ENCODE results near the gene RGL1.

The RGL1 gene

DNA sequence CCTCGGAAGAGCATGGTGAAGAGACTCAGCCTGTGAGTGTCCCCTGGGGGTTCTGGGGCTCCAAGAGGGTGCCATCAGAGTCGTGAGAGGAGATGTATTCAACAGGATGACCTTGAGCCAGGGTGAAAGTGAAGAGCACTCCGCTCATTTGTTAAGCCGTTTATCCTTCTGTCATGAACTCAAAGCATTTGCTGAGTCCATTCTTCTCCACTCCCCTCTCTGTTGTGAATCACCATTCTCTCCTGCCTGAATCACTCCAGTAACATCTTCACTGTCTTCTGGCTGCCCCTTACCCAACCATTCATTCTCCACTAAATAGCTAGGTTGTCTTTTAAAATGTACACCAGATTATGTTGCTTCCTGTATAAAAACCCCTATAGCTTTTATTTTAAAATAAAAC lies 102.2 kb downstream of the RGL1 start (continued):
- no peak for TF ChIP-seq CTCF (tag by site-specific recombination; IDR thresholded peaks at IDR 0.05)

DNA sequence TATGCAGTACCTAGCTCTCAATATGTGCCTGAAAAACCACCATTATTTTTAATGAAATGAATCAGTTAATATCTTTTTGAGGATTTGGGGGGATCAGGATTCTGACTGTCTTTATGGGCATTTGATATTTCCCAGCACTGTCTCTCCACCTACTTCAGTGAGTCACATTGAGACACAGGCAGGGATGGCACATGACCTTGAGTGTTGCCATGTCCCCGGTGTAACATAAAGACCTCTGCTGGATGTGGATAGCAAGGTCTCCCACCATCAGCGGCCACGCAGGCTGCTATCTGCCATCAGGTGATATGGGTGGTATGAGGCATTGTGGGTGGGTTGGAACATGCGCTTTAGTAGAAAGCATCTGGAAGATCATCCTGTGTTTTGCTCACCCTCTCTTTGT lies 103.2 kb downstream of the RGL1 start:
- no peaks in the 10 kb centered on the region for H3K4me1 ChIP-seq (ENCODE audit: control insufficient read depth, insufficient read depth, low read length)
- CTCF ChIA-PET = interaction anchor here (1.3 to 2.4 kb wide), 3 partner anchors 24 to 253 kb away, joined by 3 to 9 read pairs (median 4); no protein-coding TSS in a partner anchor

More for the DNA sequence above, 103.2 kb downstream of the RGL1 start:
- Histone ChIP-seq H3K4me3 (ENCODE audit: low read depth, low read length) (no peak overlapping the region), H3K27ac (ENCODE audit: extremely low read depth, low read depth, low read length) (no peak overlapping the region), H3K9me3 (ENCODE audit: control insufficient read depth, insufficient read depth, low read depth, low read length) (no peaks in the 10 kb centered on the region), H3K36me3 (ENCODE audit: control insufficient read depth in 2 of 2, insufficient read depth in 1 of 2, low read length in 2 of 2) (peaks cover 0 to 38% of the 10 kb centered on the region in 2 experiments; a peak in 2 of 3 replicates)
- TF ChIP-seq ZNF132 (tag by site-specific recombination; IDR thresholded peaks at IDR 0.05; ENCODE audit: borderline replicate concordance) = no peak
- TF ChIP-seq ZNF449 (tag by site-specific recombination; IDR thresholded peaks at IDR 0.05) = no peak
- no peak for TF ChIP-seq MEIS1 (CRISPR knock-in tag; IDR thresholded peaks at IDR 0.05; ENCODE audit: borderline replicate concordance)
- TF ChIP-seq ZNF76 (tag by site-specific recombination; IDR thresholded peaks at IDR 0.05; ENCODE audit: borderline replicate concordance, low read depth) = no peak
- TF ChIP-seq SP3 (tag by site-specific recombination; IDR thresholded peaks at IDR 0.05) = no peak
- TF ChIP-seq ZNF16 (tag by site-specific recombination; IDR thresholded peaks at IDR 0.05; ENCODE audit: low read depth) = no peak
- no peak for TF ChIP-seq TRIM28 (IDR thresholded peaks at IDR 0.05; ENCODE audit: borderline replicate concordance, low read length)
- TF ChIP-seq CTCF (tag by site-specific recombination; IDR thresholded peaks at IDR 0.05) = no peak
- TF ChIP-seq ZNF560 (tag by site-specific recombination; IDR thresholded peaks at IDR 0.05; ENCODE audit: borderline replicate concordance) = no peak
- TF ChIP-seq SALL2 (tag by site-specific recombination; IDR thresholded peaks at IDR 0.05; ENCODE audit: borderline replicate concordance) = no peak
- TF ChIP-seq, protein P1, sequence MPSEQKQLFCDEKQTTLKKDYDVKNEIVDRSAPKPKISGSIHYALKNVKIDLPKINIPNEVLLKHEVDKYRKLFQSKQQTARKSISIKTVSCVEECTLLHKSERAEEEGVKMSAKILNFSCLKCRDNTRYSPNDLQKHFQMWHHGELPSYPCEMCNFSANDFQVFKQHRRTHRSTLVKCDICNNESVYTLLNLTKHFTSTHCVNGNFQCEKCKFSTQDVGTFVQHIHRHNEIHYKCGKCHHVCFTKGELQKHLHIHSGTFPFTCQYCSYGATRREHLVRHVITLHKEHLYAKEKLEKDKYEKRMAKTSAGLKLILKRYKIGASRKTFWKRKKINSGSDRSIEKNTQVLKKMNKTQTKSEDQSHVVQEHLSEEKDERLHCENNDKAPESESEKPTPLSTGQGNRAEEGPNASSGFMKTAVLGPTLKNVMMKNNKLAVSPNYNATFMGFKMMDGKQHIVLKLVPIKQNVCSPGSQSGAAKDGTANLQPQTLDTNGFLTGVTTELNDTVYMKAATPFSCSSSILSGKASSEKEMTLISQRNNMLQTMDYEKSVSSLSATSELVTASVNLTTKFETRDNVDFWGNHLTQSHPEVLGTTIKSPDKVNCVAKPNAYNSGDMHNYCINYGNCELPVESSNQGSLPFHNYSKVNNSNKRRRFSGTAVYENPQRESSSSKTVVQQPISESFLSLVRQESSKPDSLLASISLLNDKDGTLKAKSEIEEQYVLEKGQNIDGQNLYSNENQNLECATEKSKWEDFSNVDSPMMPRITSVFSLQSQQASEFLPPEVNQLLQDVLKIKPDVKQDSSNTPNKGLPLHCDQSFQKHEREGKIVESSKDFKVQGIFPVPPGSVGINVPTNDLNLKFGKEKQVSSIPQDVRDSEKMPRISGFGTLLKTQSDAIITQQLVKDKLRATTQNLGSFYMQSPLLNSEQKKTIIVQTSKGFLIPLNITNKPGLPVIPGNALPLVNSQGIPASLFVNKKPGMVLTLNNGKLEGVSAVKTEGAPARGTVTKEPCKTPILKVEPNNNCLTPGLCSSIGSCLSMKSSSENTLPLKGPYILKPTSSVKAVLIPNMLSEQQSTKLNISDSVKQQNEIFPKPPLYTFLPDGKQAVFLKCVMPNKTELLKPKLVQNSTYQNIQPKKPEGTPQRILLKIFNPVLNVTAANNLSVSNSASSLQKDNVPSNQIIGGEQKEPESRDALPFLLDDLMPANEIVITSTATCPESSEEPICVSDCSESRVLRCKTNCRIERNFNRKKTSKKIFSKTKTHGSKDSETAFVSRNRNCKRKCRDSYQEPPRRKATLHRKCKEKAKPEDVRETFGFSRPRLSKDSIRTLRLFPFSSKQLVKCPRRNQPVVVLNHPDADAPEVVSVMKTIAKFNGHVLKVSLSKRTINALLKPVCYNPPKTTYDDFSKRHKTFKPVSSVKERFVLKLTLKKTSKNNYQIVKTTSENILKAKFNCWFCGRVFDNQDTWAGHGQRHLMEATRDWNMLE (tag by site-specific recombination; conservative IDR thresholded peaks at IDR 0.05; ENCODE audit: low read depth) = no peak
- TF ChIP-seq PRDM6 (tag by site-specific recombination; IDR thresholded peaks at IDR 0.05) = no peak
- TF ChIP-seq ZNF423 (tag by site-specific recombination; IDR thresholded peaks at IDR 0.05) = no peak
- TF ChIP-seq, protein P2, sequence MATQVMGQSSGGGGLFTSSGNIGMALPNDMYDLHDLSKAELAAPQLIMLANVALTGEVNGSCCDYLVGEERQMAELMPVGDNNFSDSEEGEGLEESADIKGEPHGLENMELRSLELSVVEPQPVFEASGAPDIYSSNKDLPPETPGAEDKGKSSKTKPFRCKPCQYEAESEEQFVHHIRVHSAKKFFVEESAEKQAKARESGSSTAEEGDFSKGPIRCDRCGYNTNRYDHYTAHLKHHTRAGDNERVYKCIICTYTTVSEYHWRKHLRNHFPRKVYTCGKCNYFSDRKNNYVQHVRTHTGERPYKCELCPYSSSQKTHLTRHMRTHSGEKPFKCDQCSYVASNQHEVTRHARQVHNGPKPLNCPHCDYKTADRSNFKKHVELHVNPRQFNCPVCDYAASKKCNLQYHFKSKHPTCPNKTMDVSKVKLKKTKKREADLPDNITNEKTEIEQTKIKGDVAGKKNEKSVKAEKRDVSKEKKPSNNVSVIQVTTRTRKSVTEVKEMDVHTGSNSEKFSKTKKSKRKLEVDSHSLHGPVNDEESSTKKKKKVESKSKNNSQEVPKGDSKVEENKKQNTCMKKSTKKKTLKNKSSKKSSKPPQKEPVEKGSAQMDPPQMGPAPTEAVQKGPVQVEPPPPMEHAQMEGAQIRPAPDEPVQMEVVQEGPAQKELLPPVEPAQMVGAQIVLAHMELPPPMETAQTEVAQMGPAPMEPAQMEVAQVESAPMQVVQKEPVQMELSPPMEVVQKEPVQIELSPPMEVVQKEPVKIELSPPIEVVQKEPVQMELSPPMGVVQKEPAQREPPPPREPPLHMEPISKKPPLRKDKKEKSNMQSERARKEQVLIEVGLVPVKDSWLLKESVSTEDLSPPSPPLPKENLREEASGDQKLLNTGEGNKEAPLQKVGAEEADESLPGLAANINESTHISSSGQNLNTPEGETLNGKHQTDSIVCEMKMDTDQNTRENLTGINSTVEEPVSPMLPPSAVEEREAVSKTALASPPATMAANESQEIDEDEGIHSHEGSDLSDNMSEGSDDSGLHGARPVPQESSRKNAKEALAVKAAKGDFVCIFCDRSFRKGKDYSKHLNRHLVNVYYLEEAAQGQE (tag by site-specific recombination; IDR thresholded peaks at IDR 0.05) = no peak
- no peak for TF ChIP-seq ZNF292 (tag by site-specific recombination; IDR thresholded peaks at IDR 0.05; ENCODE audit: borderline replicate concordance, low read depth)
- POLR2A ChIA-PET = no interaction called here
